LNCaP clone FGC (cell line): ENCODE measurements around the gene TFEB.

ENCODE experiments used
- DNase-seq: peaks from one replicate; pipeline ENCODE4 v3.0.0-alpha.2; 2011; ENCODE audit warnings: low read depth
- H3K4me3 ChIP-seq: 2 replicates; pipeline ENCODE4 v1.5.1; 2011; ENCODE audit warnings: mild to moderate bottlenecking, low read depth, low read length, control low read depth
- TF ChIP-seq, protein P1 (sequence below): IDR thresholded peaks from 2 replicates; pipeline ENCODE4 v1.5.1; 2012; ENCODE audit warnings: mild to moderate bottlenecking; ENCODE audit not compliant: control insufficient read depth, insufficient read depth; ENCODE audit errors: extremely low read depth

Gene TFEB

DNA sequence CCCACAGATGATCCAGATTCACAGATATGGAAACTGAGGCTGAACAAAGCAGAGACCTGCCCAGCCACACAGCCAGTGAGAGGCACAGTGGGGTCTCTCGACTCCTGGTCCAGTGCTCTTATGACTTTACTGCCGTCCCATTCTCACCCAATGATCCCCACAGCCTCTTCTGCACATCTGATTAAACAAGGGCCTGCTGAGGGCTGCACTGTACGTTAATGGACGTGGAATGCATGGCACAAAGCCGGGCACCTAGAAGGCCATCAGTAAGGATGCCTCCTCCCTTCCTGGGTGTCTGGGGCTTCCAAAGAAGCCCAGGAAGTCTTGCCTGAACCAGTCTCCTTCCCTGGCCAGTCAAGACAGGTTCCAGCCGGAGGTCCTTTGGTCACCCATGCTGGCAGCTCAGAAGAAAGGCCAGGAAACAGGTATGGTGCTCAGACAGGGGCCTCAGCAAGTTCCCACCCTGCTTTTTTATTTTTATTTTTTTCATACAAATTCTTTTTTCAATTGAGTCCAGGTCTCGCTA is 3.8 kb downstream of the TFEB start:
- no peak for DNase-seq
- TF ChIP-seq, protein P1, sequence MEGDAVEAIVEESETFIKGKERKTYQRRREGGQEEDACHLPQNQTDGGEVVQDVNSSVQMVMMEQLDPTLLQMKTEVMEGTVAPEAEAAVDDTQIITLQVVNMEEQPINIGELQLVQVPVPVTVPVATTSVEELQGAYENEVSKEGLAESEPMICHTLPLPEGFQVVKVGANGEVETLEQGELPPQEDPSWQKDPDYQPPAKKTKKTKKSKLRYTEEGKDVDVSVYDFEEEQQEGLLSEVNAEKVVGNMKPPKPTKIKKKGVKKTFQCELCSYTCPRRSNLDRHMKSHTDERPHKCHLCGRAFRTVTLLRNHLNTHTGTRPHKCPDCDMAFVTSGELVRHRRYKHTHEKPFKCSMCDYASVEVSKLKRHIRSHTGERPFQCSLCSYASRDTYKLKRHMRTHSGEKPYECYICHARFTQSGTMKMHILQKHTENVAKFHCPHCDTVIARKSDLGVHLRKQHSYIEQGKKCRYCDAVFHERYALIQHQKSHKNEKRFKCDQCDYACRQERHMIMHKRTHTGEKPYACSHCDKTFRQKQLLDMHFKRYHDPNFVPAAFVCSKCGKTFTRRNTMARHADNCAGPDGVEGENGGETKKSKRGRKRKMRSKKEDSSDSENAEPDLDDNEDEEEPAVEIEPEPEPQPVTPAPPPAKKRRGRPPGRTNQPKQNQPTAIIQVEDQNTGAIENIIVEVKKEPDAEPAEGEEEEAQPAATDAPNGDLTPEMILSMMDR = no peak
- no peak overlapping the region for H3K4me3 ChIP-seq

DNA sequence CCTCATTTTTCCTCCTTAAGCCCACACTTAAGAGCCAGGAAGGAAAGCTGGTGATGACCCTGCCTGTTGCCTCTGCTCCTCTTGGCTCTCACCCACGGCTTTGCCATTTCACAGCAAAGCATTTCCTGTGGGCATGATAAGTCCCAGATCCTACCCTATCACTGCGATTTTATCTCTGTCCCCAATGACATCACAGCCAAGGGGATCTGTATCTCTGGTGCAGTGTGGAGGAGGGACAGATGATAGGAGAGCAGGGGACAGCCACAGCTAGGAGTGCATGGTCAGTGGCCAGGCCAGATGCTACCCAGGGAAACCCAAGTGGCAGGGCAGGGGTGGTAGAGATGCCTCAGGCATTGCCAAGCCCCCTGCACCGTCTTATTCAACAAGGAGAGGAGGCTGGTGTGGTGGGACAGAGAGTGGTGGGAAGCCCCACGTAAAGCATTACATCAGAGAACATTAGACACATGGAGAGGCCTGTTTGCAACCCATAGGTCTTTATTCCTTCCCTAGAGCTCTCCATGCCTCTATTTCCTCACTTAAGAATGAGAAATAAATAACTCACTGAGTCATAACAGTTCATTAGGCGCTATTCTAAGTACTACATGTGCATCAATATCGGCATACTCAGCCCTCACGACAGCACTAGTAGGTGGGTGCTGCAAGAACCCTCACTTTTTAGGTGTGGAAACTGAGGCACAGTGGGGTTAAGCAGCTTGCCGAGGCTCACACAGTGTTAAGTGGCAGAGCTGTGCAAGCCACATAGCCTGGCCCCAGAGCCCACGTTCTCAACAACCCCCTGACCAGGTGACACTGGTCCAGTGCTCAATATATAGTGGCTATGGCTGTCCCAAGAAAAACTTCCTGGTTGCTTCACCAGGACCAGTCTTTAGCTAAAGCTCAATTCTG is 4.6 kb downstream of the TFEB start:
- H3K4me3 ChIP-seq = no peak overlapping the region
- TF ChIP-seq, protein P1 = no peak
- DNase-seq = no peak

DNA sequence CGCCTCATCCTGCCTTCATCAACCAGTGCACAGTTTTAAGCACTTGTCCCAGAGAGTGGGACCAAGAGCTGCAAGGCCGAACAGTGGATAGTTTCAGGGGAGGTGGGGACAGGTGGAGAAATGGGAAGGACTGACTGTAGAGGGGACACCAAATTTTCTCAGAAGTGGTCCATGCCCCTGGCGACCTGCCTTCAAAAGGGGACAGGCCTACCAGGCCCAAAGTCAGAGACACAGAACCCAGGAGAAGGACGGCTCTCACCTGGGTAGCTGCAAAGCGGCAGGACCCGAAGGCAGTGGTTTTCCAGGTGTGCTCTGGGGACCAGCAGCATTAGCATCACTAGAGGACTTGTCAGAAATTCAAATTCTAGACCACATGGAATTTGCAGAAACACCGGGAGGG is 5.8 kb downstream of the TFEB start:
- no peak overlapping the region for H3K4me3 ChIP-seq
- DNase-seq = no peak
- TF ChIP-seq, protein P1 = no peak

DNA sequence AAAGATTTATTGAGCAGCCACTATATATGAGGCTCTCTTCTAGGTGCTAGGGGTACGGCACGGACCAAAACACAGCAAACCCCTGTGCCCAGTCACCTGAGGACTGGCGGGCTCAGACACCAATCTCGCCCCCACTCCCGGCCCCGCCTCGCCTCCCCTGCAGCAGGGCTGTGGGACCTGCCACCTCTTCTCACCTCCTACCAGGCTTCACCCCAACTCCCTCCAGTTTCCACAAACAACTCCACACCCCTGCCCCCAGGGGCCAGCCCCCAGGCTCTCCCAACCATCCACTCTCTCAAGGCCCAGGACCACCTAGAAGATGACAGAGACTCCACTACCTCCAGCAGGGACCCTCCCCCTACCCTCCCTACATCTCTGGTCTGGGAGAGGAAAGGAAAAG is 6.5 kb downstream of the TFEB start:
- H3K4me3 ChIP-seq = no peak overlapping the region
- no peak for DNase-seq
- TF ChIP-seq, protein P1 = no peak

DNA sequence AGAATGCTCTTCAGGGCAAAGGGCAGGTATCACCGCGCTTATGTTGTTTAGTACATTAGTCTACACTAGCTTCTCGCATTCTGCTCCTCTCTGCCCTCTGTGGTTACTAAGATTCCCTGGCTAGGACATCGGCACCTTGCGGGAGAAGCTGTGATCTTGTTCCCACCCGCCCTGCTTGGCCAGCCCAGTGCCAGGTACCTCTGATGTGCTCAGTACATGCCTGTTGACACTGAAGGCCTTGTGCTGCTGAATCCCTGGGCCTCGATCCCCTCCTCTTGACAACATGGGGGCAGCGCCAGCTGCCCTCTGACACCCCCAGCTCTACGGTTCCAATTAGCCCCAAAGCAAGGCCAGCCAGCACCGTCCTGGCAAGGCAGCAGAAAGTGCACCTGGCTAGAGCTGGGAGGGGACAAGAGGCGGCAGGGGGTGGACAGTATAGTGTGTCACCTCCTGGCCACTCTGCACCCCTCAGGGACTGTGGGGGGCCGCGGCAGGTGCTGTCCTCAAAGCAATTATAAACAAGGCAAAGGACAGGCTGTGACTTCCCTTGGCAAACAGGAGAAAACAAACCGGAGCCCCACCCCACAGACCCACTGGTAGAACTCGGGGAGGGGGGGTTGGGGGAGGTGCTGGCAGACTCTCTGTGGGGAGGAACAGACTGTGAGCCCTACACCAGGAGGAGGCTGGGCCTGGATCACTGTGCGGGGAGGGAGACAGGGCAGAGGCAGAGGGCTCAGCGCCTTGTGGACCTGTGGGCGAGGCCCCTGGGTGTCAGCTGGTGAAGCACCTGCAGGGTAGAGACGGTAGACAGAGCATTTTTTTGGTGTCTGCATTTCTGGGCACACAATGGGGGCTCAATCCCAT is 7.1 kb downstream of the TFEB start:
- no peak for DNase-seq
- no peak overlapping the region for H3K4me3 ChIP-seq
- TF ChIP-seq, protein P1 = no peak

DNA sequence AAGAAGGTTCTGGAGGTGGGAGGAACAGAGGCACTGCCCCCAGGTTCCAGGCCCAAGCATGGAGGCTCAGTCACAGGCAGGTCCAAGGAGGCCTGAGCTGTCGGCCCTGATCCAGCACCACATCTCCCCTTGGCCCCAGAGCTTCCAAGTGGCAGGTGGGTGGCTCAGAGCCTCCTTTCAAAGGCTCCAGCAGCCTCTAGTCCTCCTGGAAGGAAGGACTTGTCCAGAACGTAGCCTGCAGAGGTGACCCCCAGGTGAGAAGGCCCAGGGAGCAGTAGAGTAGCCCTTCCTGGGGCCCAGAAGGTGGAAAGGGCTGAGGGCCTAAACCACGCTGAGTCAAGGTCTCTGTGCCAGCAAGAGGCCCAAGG is 7.7 kb downstream of the TFEB start:
- TF ChIP-seq, protein P1 = no peak
- no peak for DNase-seq
- no peak overlapping the region for H3K4me3 ChIP-seq
